ACHN (cell line): ENCODE data around the gene RUNX3.

Experiments
- DNase-seq: peaks from one replicate; pipeline ENCODE4 v3.0.0-alpha.2; 2015
- in situ Hi-C: cut with HindIII; loops from 2 replicates; pipeline ENCODE4 v1.10.0; 2017; ENCODE audit warnings: low sequenced_read_pairs, low pct_ligation_motif_present, low pct_unique_long_range_greater_than_20kb

RUNX3 gene

DNA sequence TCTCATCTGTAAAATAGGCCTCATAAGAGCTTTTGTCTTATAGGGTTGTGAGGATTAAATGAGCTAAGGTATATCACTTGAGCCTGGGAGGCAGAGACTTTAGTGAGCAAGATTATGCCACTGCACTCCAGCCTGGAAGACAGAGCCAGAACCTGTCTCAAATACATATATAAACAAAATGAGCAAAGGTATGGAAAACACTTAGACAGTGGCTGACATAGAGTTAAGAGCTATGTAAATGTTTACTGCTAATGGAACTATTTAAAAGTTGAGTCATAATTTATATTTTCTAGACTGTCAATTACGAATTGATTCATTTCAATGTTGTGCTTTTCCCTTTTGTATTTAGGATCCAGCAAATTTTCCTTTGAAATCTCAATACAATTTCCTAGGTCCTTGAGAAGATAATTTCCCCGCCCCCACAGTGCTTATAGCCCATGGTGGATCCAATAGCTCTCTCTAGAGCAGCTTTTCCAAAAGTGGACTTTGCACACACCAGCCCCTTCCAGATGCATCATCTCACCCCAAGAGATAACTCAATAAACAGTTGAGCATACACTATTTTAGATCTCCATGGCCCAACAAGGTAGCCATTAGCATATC is 21.8 kb upstream of the RUNX3 start:
- in situ Hi-C loops = no loop called here
- no peak for DNase-seq

GRCh38 chr1:24951337-24951736 is 21.3 kb upstream of the RUNX3 start:
- in situ Hi-C loops = no loop called here
- no peak for DNase-seq

DNA sequence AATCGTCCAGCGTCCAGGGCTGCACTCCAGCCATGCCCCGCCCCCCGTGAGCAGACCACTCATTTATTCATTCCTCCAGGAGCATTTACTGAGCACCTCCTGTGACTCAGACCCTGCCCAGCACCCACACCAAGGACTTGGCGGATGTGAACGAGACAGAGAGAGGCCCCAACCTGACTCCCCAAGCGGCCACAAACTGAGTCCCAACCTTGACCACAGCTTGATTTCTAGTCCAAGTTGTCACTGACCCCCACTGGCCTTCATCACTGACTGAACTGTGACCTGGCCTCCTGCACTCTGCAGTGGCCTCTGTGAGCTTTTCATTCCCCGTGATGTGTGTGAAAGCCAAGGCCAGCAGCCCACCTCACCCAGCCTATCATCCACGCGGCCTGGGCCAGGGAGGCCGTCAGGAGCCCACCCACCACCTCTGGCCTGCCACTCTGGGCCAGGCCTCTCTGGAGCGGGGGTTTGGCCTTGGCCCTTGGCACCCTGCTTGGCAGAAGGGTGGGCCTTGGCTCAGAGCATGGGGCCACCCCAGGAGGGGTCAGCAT is 19.3 kb upstream of the RUNX3 start:
- DNase-seq = peak; percentile 31
- in situ Hi-C loops = no loop called here

- in situ Hi-C loops = no loop called here
Observed at GRCh38 chr1:24948079-24948827, 18.2 kb upstream of the RUNX3 start.

DNA sequence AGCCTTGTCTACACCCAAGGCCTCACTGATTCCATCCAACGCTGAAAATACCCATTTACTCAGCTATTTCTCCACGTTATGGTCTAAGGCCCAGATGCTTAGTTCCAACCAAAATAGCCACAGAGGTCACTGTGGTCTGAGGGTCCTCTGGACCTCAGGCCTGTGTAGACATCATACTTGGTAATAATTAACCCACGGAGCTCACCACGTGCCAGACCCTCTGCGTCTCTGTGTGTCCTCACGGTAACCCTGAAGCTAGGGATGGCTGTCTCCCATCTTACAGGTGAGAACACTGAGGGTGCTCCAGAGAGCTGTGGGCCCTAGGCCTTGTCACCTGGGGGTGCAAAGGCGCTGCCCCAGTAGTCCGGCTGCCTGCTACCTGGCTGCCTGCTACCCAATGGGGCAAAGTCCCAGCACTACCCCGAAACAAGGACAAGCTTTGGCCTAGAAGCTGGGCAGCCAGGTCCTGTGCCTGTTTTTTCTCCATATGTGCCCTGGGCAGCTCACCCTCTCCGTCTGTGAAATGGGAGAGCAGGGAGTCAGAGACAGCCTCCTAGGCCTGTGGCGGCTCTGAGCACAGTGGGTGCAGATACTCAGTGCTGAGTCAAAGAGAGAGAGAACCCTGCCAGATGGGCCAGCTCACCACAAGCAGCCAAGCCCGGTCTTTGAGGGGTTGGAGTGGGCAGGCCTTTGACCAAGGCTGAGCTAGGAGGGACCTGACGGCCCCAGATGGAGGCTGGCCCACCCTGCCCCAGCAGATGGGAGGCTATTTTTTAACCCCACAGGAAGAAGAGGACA is 17.0 kb upstream of the RUNX3 start:
- in situ Hi-C loops = no loop called here
- DNase-seq = peak; percentile 8

More at GRCh38 chr1:24948079-24948827, 18.2 kb upstream of the RUNX3 start:
- no peak for DNase-seq

DNA sequence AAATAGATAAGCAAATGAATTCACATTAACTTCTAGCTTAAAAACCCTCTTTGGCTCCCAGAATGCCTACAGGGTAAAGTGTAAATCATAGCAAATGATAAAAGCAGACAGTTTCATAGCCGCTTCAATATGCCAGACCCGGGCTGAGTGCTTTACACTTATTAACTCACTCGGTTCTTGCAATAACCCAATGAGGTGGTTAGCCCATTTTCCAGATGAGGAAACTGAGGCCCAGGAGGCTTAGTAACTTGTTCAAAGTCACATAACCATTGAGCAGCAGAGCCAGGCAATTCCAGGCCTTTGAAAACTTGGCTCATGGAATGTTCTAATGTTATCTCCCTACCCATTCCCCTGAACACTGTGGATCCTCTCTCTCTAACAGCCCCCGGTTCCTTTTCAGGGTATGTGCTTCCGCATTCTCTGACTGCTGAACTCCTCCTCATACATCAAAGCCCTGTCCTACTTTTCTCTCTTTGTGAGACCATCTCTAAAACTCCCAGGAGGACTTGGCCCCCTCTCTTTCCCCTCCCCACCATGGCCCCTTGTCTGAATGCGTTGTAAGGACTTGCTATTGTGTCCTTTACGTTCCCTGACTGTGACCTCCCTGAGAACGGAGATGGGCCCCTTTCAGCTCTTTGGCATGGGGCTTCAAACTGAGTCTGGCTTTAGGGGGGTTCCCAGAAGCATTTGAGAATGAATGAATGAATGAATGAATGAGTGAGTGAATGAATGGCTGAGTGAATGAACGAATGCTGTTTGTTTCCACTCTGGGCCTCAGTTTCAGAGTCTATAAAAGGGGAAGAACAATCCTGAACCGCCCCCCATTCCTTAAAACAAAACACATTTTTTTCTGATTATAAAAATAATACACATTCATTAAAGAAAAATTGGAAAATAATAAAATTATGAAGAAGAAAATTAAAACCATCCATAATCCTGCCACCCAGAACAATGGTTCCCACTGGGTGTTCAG is 15.6 kb upstream of the RUNX3 start:
- in situ Hi-C loops = no loop called here
- DNase-seq = no peak

DNA sequence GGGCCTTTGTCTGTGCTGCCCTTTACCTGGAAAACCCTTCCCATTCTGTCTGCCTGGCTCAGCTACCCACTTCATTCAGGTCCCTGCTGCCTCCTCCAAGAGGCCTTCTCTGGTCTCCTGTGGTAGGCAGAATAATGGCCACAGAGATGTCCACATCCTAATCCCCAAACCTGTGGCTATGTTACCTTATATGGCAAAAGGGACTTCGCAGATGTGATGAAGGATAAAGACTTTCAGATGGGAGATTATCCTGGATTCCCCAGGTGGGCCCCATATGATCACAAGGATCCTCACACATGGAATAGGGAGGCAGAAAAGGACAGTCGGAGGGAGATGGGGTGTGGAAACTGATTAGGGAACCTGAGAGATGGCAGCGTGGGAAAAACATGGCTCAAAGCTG is 14.2 kb upstream of the RUNX3 start:
- in situ Hi-C loops = no loop called here
- no peak for DNase-seq

- in situ Hi-C loops = no loop called here
- no peak for DNase-seq
Observed at GRCh38 chr1:24942789-24943188, 12.7 kb upstream of the RUNX3 start.

- DNase-seq = no peak
- in situ Hi-C loops = no loop called here
Observed at GRCh38 chr1:24941564-24941963, 11.5 kb upstream of the RUNX3 start.

- in situ Hi-C loops = no loop called here
- DNase-seq = no peak
Observed at GRCh38 chr1:24940231-24940630, 10.2 kb upstream of the RUNX3 start.

DNA sequence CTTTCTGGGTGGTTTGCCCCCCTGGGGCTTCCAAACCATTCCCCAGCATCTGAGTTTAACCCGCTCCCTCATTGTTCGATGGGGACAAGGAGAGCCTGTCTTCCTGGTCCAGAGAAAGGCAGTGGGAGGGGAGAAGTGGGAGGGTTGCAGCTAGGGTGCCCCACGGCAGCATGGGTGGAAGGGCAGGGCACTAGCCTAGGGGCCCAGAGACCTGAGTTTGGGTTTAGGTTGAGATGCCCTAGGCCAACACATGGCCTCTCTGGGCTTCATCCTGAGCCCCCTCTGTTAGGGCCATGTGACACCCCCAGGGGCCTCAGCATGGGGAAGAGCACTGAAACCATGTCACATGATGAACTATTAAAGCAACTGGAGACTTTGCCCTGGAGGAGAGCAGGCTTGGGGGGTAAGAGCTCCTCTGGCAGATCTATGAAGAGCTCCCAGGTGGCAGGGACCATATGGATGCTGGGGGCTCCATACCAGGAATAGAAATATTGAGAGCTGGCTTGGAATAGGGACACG is 9.7 kb upstream of the RUNX3 start:
- in situ Hi-C loops = no loop called here
- no peak for DNase-seq

DNA sequence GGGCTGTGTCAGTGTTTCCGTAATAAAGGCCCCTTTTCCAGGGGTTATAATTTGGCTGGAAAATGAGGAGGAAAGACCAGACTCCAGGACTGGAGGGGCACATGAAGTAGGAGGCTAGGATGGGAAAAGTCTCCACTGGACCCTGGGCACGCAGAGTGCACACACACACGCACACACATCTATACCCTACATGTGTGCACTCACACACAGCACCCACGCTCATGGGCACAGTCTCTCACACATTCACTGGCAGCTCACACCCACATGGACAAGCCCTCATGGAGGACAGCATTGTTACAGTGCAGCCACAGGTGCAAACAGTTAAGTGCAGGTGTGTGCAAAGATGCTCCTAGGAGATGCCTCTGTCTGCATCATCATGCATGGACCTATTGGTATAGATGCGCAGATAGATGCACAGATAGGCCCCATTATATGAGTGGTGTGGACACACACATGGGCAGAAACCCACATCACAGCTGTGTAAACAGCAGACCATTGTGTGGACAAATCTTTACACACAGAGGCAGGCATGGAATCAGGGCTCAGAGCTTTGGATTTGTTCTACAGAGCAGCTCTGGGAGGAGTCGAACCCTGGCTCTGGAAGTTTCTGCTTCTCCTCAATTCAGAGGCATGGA is 9.1 kb upstream of the RUNX3 start:
- DNase-seq = no peak
- in situ Hi-C loops = no loop called here

GRCh38 chr1:24938276-24938675 is 8.2 kb upstream of the RUNX3 start:
- in situ Hi-C loops = no loop called here

DNA sequence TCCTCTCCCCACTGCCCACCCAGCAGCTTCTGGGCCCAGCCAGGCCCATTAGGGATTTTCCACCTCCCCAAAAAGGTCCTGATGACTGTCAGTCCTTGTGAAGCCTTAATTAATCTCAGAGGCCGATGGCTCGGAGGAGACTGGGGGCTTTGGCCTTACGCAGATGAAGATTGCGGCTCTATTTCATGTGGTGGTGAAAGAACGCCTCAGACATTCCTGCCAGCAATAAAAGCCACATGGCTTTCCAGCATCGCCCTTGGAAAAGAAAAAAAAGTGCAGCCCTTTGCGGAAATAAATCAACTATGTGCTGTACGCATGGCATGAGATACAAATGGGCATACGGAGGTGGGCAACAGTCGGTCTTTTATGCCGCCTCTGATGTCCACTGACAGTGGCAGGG is 6.6 kb upstream of the RUNX3 start:
- in situ Hi-C loops = no loop called here
- DNase-seq = no peak

More at GRCh38 chr1:24938276-24938675, 8.2 kb upstream of the RUNX3 start:
- no peak for DNase-seq

GRCh38 chr1:24935615-24936484 is 5.8 kb upstream of the RUNX3 start:
- in situ Hi-C loops = no loop called here
- DNase-seq = no peak

DNA sequence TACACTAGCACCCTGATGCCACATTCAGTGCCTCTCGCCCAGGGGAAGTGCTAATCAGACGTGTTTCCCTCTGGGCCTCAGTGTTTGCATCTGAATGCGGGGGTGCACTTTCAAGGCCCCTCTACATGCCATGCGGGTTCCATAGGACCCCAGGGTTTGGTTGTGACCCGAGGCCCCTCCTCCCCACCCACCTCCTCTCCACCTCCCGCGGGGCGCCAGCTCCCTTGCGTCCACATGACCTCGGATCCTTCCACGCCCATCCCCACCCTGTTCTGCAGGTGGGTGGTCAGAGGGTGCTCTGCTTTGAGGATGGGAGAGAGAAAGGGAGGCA is 5.1 kb upstream of the RUNX3 start:
- in situ Hi-C loops = no loop called here
- DNase-seq = no peak
